GM12878 (cell line): ENCODE results near the gene TSPEAR. TPM values are rescaled to one million over a fixed set of nuclear protein-coding genes. Genes with fewer than 3 reads are reported as not detected.

Experiments used
- ATAC-seq: fragments of 200-7000 bp; cut with Tn5 transposase; 3 replicates; pipeline ENCODE4 v1.9.1; 2020; ENCODE audit warnings: mild to moderate bottlenecking, moderate library complexity
- BruUV-seq: library from RNA; stranded (reverse); fragments of 400-500 nt; replicated peaks from 2 replicates; lab custom pipeline; 2021; lab: Mats Ljungman, UMichigan
- CTCF ChIA-PET: fragments of 300-600 bp; sonication (Branson Sonifier 250); formaldehyde crosslinking; extraction: SDS; loops from one replicate; lab custom pipeline; 2021; ENCODE audit warnings: inconsistent platforms; lab: Yijun Ruan, JAX
- POLR2A ChIA-PET: fragments of 350-600 bp; formaldehyde crosslinking; extraction: SDS; loops from one replicate; lab custom pipeline; 2021; ENCODE audit warnings: inconsistent platforms; lab: Charles Lee
- RAD21 ChIA-PET: fragments of 300-600 bp; sonication (Branson Sonifier 250); formaldehyde crosslinking; loops from one replicate; lab custom pipeline; 2023; ENCODE audit warnings: antibody characterized with exemption; ENCODE audit not compliant: unreplicated experiment; lab: Charles Lee
- SMC1A ChIA-PET: fragments of 300-600 bp; sonication (Branson Sonifier 250); formaldehyde crosslinking; loops from one replicate; lab custom pipeline; 2023; ENCODE audit not compliant: unreplicated experiment, uncharacterized antibody; lab: Charles Lee
- DNase-seq: peaks from one replicate; pipeline ENCODE4 v3.0.0-alpha.2; 2011; ENCODE audit warnings: low read depth, low spot score
- FAIRE-seq: peaks from 3 replicates; lab custom pipeline; 2011; peaks lifted over from hg19 to GRCh38; lab: Jason Lieb, UNC
- H2AFZ ChIP-seq: 2 replicates; pipeline ENCODE4 v1.6.0; 2011; ENCODE audit warnings: low read depth, low read length, control low read depth; ENCODE audit not compliant: control insufficient read depth
- H3K27ac ChIP-seq: 2 replicates; pipeline ENCODE4 v1.5.1; 2011; ENCODE audit warnings: control low read depth; ENCODE audit not compliant: control insufficient read depth, insufficient read depth
- H3K27me3 ChIP-seq, 2 experiments: replicated peaks in 1 of 2; 2 replicates each; pipeline versions ENCODE4 v1.6.0 to v1.6.1; 2011; ENCODE audit warnings: low read length in 1 of 2; ENCODE audit not compliant: control insufficient read depth in 2 of 2, insufficient read depth in 2 of 2
- H3K36me3 ChIP-seq, 2 experiments: 2 replicates each; pipeline ENCODE4 v1.5.1; 2011; ENCODE audit warnings: low read length in 1 of 2; ENCODE audit not compliant: control insufficient read depth in 2 of 2, insufficient read depth in 2 of 2
- H3K4me1 ChIP-seq: 2 replicates; pipeline ENCODE4 v1.6.1; 2011; ENCODE audit warnings: mild to moderate bottlenecking, low read length, moderate library complexity, mixed read lengths; ENCODE audit not compliant: control insufficient read depth, insufficient read depth
- H3K4me2 ChIP-seq: 2 replicates; pipeline ENCODE4 v1.6.0; 2011; ENCODE audit warnings: control low read depth; ENCODE audit not compliant: control insufficient read depth, insufficient read depth
- H3K4me3 ChIP-seq: fragments of 200-600 bp; sonication (generic); 2 replicates; pipeline ENCODE4 v1.5.1; 2016
- H3K79me2 ChIP-seq: 2 replicates; pipeline ENCODE4 v1.6.0; 2011; ENCODE audit warnings: low read length; ENCODE audit not compliant: control insufficient read depth, insufficient read depth
- H3K9ac ChIP-seq: 2 replicates; pipeline ENCODE4 v1.8.0; 2011; ENCODE audit warnings: low read length, control low read depth, mixed read lengths; ENCODE audit not compliant: control insufficient read depth, insufficient read depth
- H3K9me3 ChIP-seq: replicated peaks from 3 replicates; pipeline ENCODE4 v1.5.1; 2011; ENCODE audit warnings: mild to moderate bottlenecking, low read length; ENCODE audit not compliant: control insufficient read depth, insufficient read depth
- H4K20me1 ChIP-seq: 2 replicates; pipeline ENCODE4 v1.6.0; 2011; ENCODE audit not compliant: control insufficient read depth, insufficient read depth
- BACH1 ChIP-seq: fragments of 450-650 bp; IDR thresholded peaks from 2 replicates; pipeline ENCODE4 v1.6.1; 2017; ENCODE audit warnings: mild to moderate bottlenecking, borderline replicate concordance
- CEBPB ChIP-seq, 2 experiments: fragments of 150-350 bp in 1 of 2; IDR thresholded peaks; 2 replicates each; pipeline ENCODE4 v1.6.1; 2012 to 2014; ENCODE audit warnings: low read depth in 2 of 2, low read length in 2 of 2, borderline replicate concordance in 1 of 2, inconsistent platforms in 1 of 2
- CHD4 ChIP-seq: fragments of 200-600 bp; sonication (generic); IDR thresholded peaks from 2 replicates; pipeline ENCODE4 v1.6.1; 2016; ENCODE audit warnings: mild to moderate bottlenecking
- EED ChIP-seq: sonication (generic); IDR thresholded peaks from 2 replicates; pipeline ENCODE4 v1.6.1; 2016; ENCODE audit warnings: antibody characterized with exemption, low read depth
- GATAD2B ChIP-seq: fragments of 450-650 bp; conservative IDR thresholded peaks from 2 replicates; pipeline ENCODE4 v1.6.1; 2017; ENCODE audit warnings: low read depth, mild to moderate bottlenecking, moderate library complexity
- JUNB ChIP-seq: IDR thresholded peaks from 2 replicates; pipeline ENCODE4 v1.6.1; 2016; ENCODE audit warnings: antibody characterized with exemption, mild to moderate bottlenecking
- NR2C1 ChIP-seq: fragments of 450-650 bp; IDR thresholded peaks from 2 replicates; pipeline ENCODE4 v1.6.1; 2017; ENCODE audit warnings: antibody characterized with exemption, mild to moderate bottlenecking, moderate library complexity
- NRF1 ChIP-seq: conservative IDR thresholded peaks from 2 replicates; pipeline ENCODE4 v1.6.1; 2011; ENCODE audit warnings: mild to moderate bottlenecking, low read depth, low read length, improper control_type of control experiment
- RAD21 ChIP-seq: IDR thresholded peaks from 2 replicates; pipeline ENCODE4 v1.6.1; 2011; ENCODE audit warnings: mild to moderate bottlenecking, low read depth, low read length, moderate library complexity; ENCODE audit not compliant: insufficient read depth
- SMAD5 ChIP-seq: IDR thresholded peaks from 2 replicates; pipeline ENCODE4 v1.6.1; 2016; ENCODE audit warnings: antibody characterized with exemption, low read depth
- SMC3 ChIP-seq: IDR thresholded peaks from 2 replicates; pipeline ENCODE4 v1.6.1; 2011; ENCODE audit warnings: low read length, improper control_type of control experiment, borderline replicate concordance
- USF2 ChIP-seq: IDR thresholded peaks from 2 replicates; pipeline ENCODE4 v1.6.1; 2011; ENCODE audit warnings: low read depth, low read length, improper control_type of control experiment, borderline replicate concordance
- YY1 ChIP-seq: IDR thresholded peaks from 2 replicates; pipeline ENCODE4 v1.6.1; 2011; ENCODE audit warnings: low read depth, mild to moderate bottlenecking, low read length
- ZBED1 ChIP-seq: IDR thresholded peaks from 2 replicates; pipeline ENCODE4 v1.6.1; 2016; ENCODE audit warnings: borderline replicate concordance
- ZBTB11 ChIP-seq: fragments of 450-650 bp; formaldehyde crosslinking; IDR thresholded peaks from 2 replicates; pipeline ENCODE4 v1.5.0; 2022; ENCODE audit warnings: mild to moderate bottlenecking, missing genetic modification characterization
- ZNF217 ChIP-seq: fragments of 450-650 bp; IDR thresholded peaks from 2 replicates; pipeline ENCODE4 v1.6.1; 2017; ENCODE audit warnings: antibody characterized with exemption, mild to moderate bottlenecking
- ZNF592 ChIP-seq: fragments of 450-650 bp; IDR thresholded peaks from 2 replicates; pipeline ENCODE4 v1.6.1; 2017; ENCODE audit warnings: mild to moderate bottlenecking, moderate library complexity
- WGBS: methylation state at CpG from one replicate; pipeline ENCODE4 v1.1.6; 2016; ENCODE audit warnings: low lambda C conversion rate; ENCODE audit not compliant: insufficient replicate concordance, insufficient coverage; ENCODE audit errors: missing lambda C conversion rate; 5-methylcytosine and 5-hydroxymethylcytosine counted together
- in situ Hi-C: fragments of 300-500 bp; cut with MboI; formaldehyde crosslinking; loops from 9 replicates; pipeline ENCODE4 v1.14.3; 2018; ENCODE audit warnings: mixed read lengths
- intact Hi-C: fragments of 100-400 bp; cut with micrococcal nuclease; formaldehyde crosslinking; loops from one replicate; pipeline ENCODE4 v1.14.2; 2022; ENCODE audit not compliant: unreplicated experiment
- polyA plus RNA-seq, 11 experiments: library from polyadenylated mRNA; depleted of rRNA in 4 of 11; unstranded in 6 of 11; stranded (reverse) in 5 of 11; fragments of >200 nt; fragmentation: Nextera tagmentation in 4 of 11; fragmentation: Illumina TruSeq in 1 of 11; extraction: Ambion mirVana in 4 of 11; extraction: Trizol in 1 of 11; gene quantifications; 1 replicate in 1 of 11; 2 replicates in 10 of 11; pipeline versions ENCODE4 v1.2.1 to v1.2.3, GENCODE V29; 2011 to 2016; ENCODE audit warnings: inconsistent platforms in 2 of 11, missing spikeins in 2 of 11, low read depth in 1 of 11
- total RNA-seq, 4 experiments: library from RNA; depleted of rRNA in 3 of 4; stranded (reverse); fragments of >200 nt in 3 of 4; fragmentation: Illumina TruSeq in 1 of 4; extraction: Trizol in 1 of 4; gene quantifications; 2 replicates each; pipeline versions ENCODE4 v1.2.1 to v1.2.3, GENCODE V29; 2013 to 2021

TSPEAR gene
- total and polyA plus RNA-seq, 10 of the 15 experiments (the other 5 are each of a cell fraction or from before 2014, with no cell fraction given): not detected

- H3K9ac ChIP-seq: no peak overlapping the region
- WGBS: 36% methylated on average over 12 of the region's 12 CpGs
- H3K36me3 ChIP-seq: no peaks in the 10 kb centered on the region
- in situ Hi-C loops: no loop called here
- H3K4me1 ChIP-seq: no peaks in the 10 kb centered on the region
- H3K4me2 ChIP-seq: no peak overlapping the region
- POLR2A ChIA-PET: no interaction called here
- SMC1A ChIA-PET: no interaction called here
- H3K79me2 ChIP-seq: no peaks in the 10 kb centered on the region
- no peaks in the 10 kb centered on the region for H4K20me1 ChIP-seq
- RAD21 ChIA-PET: no interaction called here
- DNase-seq (no peak), ATAC-seq (no peak), FAIRE-seq (no peak)
- CTCF ChIA-PET: no interaction called here
- BruUV-seq: no TSS peak
- no peaks in the 10 kb centered on the region for H3K9me3 ChIP-seq
- H3K27ac ChIP-seq: no peak overlapping the region
- intact Hi-C loops: no loop called here
- H3K4me3 ChIP-seq: no peak overlapping the region
- H2AFZ ChIP-seq: no peak overlapping the region
- no peaks in the 10 kb centered on the region for H3K27me3 ChIP-seq
- TF ChIP-seq EED (no peak), NR2C1 (no peak), CEBPB (IDR thresholded peaks at IDR 0.05; ENCODE audit: borderline replicate concordance in 1 of 2, low read depth in 2 of 2, low read length in 2 of 2) (no peak), ZBED1 (no peak), NRF1 (no peak), ZNF592 (no peak), ZBTB11 (CRISPR knock-in tag) (no peak), SMC3 (no peak), SMAD5 (no peak), YY1 (no peak), GATAD2B (no peak), BACH1 (no peak), CHD4 (no peak), RAD21 (no peak), JUNB (no peak), USF2 (no peak), ZNF217 (no peak)
Observed at GRCh38 chr21:44464351-44464750, 247.0 kb downstream of the TSPEAR start.
